Fibroblast of mammary gland (primary cell): ENCODE data around the gene GSN.

Experiments used
- DNase-seq: peaks from one replicate; pipeline ENCODE4 v3.0.0-alpha.2; 2010; ENCODE audit warnings: low read depth
- H3K4me3 ChIP-seq: 2 replicates; pipeline ENCODE4 v1.5.1; 2011; ENCODE audit warnings: low read depth, mild to moderate bottlenecking, low read length, moderate library complexity; ENCODE audit not compliant: control insufficient read depth
- TF ChIP-seq, protein P1 (sequence below): conservative IDR thresholded peaks from 2 replicates; pipeline ENCODE4 v1.5.1; 2011; ENCODE audit warnings: low read depth, low read length, inconsistent platforms; ENCODE audit not compliant: control insufficient read depth, insufficient read depth

Gene GSN

DNA sequence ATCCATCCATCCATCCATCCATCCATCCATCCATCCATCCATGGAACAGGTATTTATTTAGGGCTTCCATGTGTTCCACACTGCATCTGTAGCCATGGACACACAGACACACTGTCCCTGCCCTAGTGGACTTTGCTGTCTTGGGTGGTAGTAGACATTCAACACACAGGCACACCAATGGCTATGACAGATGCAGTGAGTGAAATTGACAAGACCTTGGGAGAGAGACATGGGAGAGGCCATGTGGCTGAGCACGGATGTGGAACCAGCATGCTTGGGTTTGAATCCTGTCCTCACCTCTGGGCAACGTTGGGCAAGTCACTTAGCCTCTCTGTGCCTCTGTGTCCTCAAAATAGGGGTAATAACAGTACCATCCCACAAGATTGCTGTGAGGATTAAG is 56.8 kb downstream of the GSN start:
- H3K4me3 ChIP-seq, result no peak overlapping the region
- DNase-seq, result no peak
- TF ChIP-seq, protein P1, sequence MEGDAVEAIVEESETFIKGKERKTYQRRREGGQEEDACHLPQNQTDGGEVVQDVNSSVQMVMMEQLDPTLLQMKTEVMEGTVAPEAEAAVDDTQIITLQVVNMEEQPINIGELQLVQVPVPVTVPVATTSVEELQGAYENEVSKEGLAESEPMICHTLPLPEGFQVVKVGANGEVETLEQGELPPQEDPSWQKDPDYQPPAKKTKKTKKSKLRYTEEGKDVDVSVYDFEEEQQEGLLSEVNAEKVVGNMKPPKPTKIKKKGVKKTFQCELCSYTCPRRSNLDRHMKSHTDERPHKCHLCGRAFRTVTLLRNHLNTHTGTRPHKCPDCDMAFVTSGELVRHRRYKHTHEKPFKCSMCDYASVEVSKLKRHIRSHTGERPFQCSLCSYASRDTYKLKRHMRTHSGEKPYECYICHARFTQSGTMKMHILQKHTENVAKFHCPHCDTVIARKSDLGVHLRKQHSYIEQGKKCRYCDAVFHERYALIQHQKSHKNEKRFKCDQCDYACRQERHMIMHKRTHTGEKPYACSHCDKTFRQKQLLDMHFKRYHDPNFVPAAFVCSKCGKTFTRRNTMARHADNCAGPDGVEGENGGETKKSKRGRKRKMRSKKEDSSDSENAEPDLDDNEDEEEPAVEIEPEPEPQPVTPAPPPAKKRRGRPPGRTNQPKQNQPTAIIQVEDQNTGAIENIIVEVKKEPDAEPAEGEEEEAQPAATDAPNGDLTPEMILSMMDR, result no peak

DNA sequence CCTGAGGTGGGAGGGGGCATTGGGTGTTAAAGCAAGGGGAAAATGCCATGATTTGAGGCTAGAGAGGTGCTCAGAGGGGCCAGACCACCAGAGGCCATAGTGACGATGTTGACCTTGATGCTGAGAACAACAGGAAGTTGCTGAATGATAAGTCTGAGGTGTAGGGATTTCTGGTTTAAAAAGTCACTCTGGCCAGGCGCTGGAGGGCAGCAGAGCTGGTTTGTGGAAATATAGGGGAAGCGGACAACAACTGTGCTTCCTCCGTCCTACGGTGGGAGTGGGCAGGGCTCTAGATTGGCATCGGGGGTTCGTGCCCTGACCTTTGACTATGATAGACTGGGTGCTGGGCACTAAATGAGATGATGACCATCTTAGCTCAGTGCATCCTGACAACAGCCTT is 57.4 kb downstream of the GSN start:
- DNase-seq, result no peak
- no peak overlapping the region for H3K4me3 ChIP-seq
- TF ChIP-seq, protein P1, result no peak

DNA sequence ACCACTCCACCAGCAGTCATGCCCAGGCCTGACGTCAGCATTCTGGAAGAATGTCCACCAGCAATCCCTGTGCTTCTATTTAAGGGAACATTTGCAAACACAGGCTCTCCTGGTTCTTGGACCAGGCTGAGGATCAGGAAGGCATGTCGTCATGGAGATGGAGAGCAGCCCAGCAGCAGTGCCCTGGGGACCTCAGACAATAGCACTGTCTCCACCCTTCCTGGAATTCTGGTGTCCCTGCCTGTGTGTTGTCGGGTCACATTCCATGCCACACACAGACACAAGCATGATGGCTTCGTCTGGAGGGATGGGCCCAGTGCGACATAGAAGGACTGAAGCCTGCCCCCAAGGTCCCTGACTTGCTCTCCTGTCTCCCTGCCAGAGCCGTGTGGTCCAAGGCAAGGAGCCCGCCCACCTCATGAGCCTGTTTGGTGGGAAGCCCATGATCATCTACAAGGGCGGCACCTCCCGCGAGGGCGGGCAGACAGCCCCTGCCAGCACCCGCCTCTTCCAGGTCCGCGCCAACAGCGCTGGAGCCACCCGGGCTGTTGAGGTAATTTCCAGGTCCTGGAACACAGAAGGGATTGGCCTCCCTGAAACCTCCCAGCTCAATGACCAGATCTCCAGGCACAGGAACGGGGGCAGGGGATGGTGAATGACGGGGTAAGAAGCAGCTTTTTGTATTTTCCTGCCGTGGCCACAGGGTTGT is 58.3 kb downstream of the GSN start:
- TF ChIP-seq, protein P1, result no peak
- no peak overlapping the region for H3K4me3 ChIP-seq
- DNase-seq, result peak; percentile 96

DNA sequence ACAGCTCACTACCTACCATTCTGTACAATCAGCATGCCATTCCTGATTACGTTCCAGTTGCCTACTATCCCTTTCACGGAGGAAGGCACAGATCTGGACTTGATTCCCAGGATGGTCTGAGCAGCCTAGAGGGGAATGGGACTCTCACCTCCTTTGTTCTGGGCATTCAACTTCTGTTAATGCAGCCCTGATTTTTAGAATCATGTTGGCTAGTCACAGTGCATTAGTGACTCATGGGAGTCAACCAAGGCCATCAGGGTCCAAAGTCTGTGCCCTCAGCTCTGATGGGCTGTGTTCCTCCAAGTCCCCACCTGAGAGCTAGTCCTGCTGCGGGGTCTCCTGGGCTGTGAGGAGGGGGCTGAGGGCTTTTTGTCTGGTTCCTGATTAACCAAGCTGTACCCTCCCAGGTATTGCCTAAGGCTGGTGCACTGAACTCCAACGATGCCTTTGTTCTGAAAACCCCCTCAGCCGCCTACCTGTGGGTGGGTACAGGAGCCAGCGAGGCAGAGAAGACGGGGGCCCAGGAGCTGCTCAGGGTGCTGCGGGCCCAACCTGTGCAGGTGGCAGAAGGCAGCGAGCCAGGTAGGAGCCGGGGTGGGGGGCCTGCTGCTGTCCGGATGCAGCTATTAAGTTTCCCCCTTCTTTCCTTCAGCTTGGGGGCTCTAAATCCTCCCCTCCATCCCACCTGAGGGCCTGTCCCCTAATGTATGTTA is 59.1 kb downstream of the GSN start:
- DNase-seq, result no peak
- H3K4me3 ChIP-seq, result no peak overlapping the region
- TF ChIP-seq, protein P1, result no peak

DNA sequence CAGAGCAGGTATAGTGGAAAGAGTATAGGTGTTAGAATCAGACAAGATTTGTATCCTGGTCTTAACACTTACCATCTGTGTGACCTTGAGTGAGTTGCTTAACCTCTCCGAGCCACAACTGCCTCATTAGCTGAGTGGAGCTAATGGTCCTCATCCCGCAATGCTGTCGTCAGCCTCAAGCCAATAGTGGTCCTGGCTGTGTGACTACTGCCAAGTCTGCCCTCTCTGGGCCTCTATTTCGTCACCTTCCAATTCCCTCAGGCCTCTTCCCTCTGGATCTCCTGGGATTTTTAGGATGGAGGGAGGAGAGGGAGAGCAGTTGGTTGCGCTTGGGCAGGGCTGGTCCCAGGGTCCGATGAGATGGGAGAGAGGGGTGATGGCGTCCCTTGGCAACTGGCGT is 60.5 kb downstream of the GSN start:
- peak; percentile 57 for DNase-seq

DNA sequence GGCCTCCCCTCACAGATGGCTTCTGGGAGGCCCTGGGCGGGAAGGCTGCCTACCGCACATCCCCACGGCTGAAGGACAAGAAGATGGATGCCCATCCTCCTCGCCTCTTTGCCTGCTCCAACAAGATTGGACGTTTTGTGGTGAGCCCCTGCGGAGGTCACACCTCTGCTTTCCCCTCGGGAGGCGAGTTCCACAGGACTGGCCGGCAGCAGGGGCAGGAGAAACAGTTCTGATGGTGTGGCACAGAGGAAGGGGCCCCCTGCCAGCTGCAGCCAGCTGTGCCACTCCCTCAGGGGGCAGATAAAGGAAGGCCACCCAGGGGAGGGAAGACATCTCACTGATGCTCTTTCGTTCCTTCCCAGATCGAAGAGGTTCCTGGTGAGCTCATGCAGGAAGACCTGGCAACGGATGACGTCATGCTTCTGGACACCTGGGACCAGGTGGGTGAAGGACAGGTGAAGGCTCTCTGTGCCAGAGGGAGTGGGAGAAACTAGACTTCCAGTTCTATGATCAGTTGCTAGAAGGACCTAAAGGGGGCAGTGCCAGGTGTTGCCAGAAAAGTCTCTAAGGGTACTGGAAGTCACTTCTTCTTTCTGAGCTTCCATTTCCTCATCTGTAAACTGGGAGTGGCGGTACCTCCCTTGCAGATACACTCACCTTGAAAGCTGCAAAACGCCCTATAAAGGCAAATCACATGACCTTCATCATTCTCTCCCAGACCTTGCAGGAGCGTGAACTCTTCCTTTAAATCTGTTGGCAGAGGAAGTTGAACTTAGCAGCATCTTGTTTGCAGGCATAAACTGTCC is 61.1 kb downstream of the GSN start:
- TF ChIP-seq, protein P1, result no peak
- no peak overlapping the region for H3K4me3 ChIP-seq
- no peak for DNase-seq

More for the DNA sequence above, 60.5 kb downstream of the GSN start:
- TF ChIP-seq, protein P1, result no peak
- no peak overlapping the region for H3K4me3 ChIP-seq
